LNCAP (cell line): ENCODE data around the gene KRT72.

Source experiments
- TF ChIP-seq, protein P1 (sequence below): fragments of 450-650 bp; IDR thresholded peaks from 2 replicates; pipeline ENCODE4 v1.5.1; 2017; ENCODE audit warnings: mild to moderate bottlenecking

The KRT72 gene

DNA sequence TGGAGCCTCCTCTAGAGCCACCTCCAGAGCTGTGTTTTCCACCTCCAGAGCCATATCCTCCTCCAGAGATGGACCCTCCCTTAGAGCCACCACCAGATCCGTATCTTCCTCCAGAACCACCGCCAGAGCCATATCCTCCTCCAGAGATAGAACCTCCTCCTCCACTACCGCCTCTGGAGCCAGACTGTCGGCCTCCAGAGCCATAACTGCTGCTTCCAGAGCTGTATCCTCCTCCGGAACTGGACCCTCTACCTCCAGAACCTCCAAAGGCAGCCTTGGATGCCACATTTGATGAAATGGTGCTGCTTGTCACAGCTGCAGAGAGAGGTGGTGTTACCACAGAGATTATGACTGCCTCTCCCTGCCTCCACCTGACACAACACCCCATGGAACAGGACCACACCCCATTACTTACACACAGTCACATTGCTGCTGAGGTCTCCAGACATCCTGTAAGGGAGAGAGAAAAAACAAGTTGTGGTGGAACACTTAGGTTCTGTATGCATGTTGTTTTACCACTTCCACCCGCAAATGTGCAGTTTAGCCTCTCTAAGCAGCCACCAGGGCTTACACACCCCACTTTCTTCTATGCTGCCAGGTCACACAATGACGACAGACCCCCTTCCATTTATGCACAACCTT lies 44.0 kb upstream of the KRT72 start:
- TF ChIP-seq, protein P1, sequence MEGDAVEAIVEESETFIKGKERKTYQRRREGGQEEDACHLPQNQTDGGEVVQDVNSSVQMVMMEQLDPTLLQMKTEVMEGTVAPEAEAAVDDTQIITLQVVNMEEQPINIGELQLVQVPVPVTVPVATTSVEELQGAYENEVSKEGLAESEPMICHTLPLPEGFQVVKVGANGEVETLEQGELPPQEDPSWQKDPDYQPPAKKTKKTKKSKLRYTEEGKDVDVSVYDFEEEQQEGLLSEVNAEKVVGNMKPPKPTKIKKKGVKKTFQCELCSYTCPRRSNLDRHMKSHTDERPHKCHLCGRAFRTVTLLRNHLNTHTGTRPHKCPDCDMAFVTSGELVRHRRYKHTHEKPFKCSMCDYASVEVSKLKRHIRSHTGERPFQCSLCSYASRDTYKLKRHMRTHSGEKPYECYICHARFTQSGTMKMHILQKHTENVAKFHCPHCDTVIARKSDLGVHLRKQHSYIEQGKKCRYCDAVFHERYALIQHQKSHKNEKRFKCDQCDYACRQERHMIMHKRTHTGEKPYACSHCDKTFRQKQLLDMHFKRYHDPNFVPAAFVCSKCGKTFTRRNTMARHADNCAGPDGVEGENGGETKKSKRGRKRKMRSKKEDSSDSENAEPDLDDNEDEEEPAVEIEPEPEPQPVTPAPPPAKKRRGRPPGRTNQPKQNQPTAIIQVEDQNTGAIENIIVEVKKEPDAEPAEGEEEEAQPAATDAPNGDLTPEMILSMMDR: no peak

DNA sequence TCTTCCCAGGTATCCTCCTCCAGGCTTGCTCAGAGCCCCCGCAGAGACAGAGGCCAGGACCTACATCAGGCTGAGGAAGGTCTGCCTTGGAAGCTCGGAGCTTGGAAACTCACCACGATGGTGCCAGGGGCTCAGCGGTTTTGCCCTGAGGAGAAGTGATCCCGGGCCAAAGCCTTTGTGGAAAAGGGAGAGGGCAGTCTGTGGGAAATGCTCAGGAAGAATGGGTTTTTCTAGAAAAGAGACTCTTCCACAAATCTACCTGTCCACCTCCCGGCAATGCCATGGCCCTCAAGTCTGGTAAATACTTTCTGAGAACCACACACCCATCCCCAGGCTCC lies 42.8 kb upstream of the KRT72 start:
- TF ChIP-seq, protein P1: no peak

GRCh38 chr12:52643233-52644077 lies 42.2 kb upstream of the KRT72 start:
- TF ChIP-seq, protein P1: no peak

GRCh38 chr12:52641468-52641867 lies 40.2 kb upstream of the KRT72 start:
- TF ChIP-seq, protein P1: no peak

- TF ChIP-seq, protein P1: no peak
Measured at GRCh38 chr12:52637299-52637698, 36.0 kb upstream of the KRT72 start.

- TF ChIP-seq, protein P1: no peak
Measured at GRCh38 chr12:52636592-52637258, 35.5 kb upstream of the KRT72 start.

GRCh38 chr12:52636189-52636588 lies 34.9 kb upstream of the KRT72 start:
- TF ChIP-seq, protein P1: no peak
